Stomach (tissue), 4 donors: Measurements from ENCODE around the gene EMD.

Source experiments
- CTCF ChIP-seq, 7 experiments: fragments of 450-650 bp in 4 of 7; fragments of 200-600 bp in 3 of 7; sonication (generic) in 3 of 7; IDR thresholded peaks; one replicate each; pipeline ENCODE4 v1.5.1; 2016 to 2019; ENCODE audit warnings: antibody characterized with exemption in 7 of 7, control low read depth in 2 of 7, mild to moderate bottlenecking in 1 of 7
- POLR2A ChIP-seq, 4 donors: fragments of 450-650 bp; IDR thresholded peaks; one replicate each; pipeline ENCODE4 v1.6.1; 2016; ENCODE audit warnings: antibody characterized with exemption in 4 of 4, control low read depth in 2 of 4, mild to moderate bottlenecking in 1 of 4, moderate library complexity in 1 of 4
- POLR2AphosphoS5 ChIP-seq, 3 donors: sonication (generic); formaldehyde crosslinking; IDR thresholded peaks; one replicate each; pipeline ENCODE4 v1.6.1; 2016; ENCODE audit warnings: antibody characterized with exemption in 3 of 3

DNA sequence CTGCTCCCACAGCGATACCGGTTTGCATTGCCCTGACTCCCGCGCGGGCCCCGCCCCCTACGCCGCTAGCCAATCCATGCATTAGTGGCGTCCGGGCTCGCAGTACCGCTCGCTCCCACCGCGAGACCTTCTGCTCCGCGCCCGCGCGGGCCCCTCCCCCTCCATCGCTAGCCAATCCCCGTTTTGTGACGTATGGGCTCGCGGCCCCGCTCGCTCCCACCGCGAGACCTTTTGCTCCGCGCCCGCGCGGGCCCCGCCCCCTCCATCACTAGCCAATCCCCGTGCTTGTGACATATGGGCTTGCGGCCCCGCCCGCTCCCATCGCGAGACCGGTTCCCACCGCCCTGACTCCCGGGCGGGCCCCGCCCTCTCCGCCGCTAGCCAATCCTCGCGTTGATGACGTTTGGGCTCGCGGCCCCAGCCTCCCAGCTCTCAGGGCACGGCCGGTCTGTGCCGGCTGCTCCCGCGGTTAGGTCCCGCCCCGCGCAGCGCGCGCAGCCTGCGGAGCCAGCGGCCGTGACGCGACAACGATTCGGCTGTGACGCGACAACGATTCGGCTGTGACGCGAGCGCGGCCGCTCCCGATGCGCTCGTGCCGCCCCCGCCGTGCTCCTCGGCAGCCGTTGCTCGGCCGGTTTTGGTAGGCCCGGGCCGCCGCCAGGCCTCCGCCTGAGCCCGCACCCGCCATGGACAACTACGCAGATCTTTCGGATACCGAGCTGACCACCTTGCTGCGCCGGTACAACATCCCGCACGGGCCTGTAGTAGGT lies at the start of gene EMD:
- TF ChIP-seq POLR2A (IDR thresholded peaks at IDR 0.05) (peak in 1 of 4 donors; percentile 31), POLR2AphosphoS5 (IDR thresholded peaks at IDR 0.05) (peak; percentile 86 to 94 (median 91)), CTCF (IDR thresholded peaks at IDR 0.05) (no peak)
